Stomach (tissue), 4 donors: ENCODE data around the gene GSX2.

ENCODE experiments used
- EP300 ChIP-seq: sonication (generic); formaldehyde crosslinking; IDR thresholded peaks from one replicate; pipeline ENCODE4 v1.6.1; 2017; ENCODE audit warnings: antibody characterized with exemption
- POLR2A ChIP-seq, 4 donors: fragments of 450-650 bp; IDR thresholded peaks; one replicate each; pipeline ENCODE4 v1.6.1; 2016; ENCODE audit warnings: antibody characterized with exemption in 4 of 4, control low read depth in 2 of 4, mild to moderate bottlenecking in 1 of 4, moderate library complexity in 1 of 4
- POLR2AphosphoS5 ChIP-seq, 3 donors: sonication (generic); formaldehyde crosslinking; IDR thresholded peaks; one replicate each; pipeline ENCODE4 v1.6.1; 2016; ENCODE audit warnings: antibody characterized with exemption in 3 of 3
- TF ChIP-seq, protein P1 (sequence below), 7 experiments: fragments of 450-650 bp in 4 of 7; fragments of 200-600 bp in 3 of 7; sonication (generic) in 3 of 7; IDR thresholded peaks; one replicate each; pipeline ENCODE4 v1.5.1; 2016 to 2019; ENCODE audit warnings: antibody characterized with exemption in 7 of 7, control low read depth in 2 of 7, mild to moderate bottlenecking in 1 of 7

DNA sequence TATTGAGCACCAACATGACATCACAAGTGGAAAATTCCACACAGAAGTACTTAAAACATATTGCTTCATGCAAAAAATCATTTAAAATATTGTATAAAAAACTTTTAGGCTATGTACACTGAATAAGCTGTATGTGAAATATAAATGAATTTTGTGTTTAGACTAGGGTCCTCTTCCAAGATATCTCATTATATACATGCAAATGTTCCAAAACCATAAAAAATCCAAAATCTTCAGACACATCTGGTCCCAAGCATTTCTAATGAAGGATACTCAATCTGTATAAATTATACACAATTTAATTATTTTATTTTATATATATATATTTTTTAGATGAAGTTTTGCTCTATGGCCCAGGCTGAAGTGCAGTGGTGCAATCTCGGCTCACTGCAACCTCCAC lies 10.1 kb upstream of the GSX2 start:
- TF ChIP-seq POLR2AphosphoS5 (IDR thresholded peaks at IDR 0.05) (no peak), POLR2A (IDR thresholded peaks at IDR 0.05) (no peak), EP300 (no peak)
- TF ChIP-seq, protein P1, sequence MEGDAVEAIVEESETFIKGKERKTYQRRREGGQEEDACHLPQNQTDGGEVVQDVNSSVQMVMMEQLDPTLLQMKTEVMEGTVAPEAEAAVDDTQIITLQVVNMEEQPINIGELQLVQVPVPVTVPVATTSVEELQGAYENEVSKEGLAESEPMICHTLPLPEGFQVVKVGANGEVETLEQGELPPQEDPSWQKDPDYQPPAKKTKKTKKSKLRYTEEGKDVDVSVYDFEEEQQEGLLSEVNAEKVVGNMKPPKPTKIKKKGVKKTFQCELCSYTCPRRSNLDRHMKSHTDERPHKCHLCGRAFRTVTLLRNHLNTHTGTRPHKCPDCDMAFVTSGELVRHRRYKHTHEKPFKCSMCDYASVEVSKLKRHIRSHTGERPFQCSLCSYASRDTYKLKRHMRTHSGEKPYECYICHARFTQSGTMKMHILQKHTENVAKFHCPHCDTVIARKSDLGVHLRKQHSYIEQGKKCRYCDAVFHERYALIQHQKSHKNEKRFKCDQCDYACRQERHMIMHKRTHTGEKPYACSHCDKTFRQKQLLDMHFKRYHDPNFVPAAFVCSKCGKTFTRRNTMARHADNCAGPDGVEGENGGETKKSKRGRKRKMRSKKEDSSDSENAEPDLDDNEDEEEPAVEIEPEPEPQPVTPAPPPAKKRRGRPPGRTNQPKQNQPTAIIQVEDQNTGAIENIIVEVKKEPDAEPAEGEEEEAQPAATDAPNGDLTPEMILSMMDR (IDR thresholded peaks at IDR 0.05): no peak
